ENCODE results near the gene CTSA. TPM values are rescaled to one million over a fixed set of nuclear protein-coding genes. Genes with fewer than 3 reads are reported as not detected.

Gene CTSA
- total and polyA plus RNA-seq, 9 of the 15 experiments (the other 6 are each of a cell fraction or from before 2014, with no cell fraction given): 8.8 to 61.7 (median 28.3) TPM

DNA sequence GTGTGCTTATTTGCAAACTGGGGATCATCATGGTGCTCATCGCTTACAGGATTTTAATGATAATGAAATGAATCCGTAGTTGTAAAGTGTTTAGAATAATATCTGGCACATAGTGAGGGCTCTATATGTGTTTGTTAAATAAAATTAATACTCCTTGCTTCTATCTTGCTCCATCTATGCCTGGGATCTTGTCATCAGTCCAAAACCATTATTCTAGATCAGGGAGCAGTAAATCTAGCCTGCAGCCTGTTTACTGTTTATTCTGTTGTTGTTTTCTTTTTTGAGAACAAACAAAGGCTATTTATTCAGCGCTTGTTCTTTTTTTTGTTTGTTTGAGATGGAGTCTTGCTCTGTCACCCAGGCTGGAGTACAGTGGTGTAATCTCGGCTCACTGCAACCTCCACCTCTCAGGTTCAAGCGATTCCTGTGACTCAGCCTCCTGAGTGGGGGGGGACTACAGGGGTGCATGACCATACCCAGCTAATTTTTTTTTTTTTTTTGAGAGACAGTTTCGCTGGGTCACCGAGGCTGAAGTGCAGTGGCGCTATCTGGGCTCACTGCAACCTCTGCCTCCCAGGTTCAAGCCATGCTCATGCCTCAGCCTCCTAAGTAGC, 42.1 kb upstream of the CTSA start (continued):
- no peak for TF ChIP-seq ESRRB (CRISPR knock-in tag; IDR thresholded peaks at IDR 0.05; ENCODE audit: borderline replicate concordance)
- TF ChIP-seq, protein P1, sequence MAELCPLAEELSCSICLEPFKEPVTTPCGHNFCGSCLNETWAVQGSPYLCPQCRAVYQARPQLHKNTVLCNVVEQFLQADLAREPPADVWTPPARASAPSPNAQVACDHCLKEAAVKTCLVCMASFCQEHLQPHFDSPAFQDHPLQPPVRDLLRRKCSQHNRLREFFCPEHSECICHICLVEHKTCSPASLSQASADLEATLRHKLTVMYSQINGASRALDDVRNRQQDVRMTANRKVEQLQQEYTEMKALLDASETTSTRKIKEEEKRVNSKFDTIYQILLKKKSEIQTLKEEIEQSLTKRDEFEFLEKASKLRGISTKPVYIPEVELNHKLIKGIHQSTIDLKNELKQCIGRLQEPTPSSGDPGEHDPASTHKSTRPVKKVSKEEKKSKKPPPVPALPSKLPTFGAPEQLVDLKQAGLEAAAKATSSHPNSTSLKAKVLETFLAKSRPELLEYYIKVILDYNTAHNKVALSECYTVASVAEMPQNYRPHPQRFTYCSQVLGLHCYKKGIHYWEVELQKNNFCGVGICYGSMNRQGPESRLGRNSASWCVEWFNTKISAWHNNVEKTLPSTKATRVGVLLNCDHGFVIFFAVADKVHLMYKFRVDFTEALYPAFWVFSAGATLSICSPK (IDR thresholded peaks at IDR 0.05; ENCODE audit: borderline replicate concordance): no peak
- TF ChIP-seq ATF4 (CRISPR knock-in tag; IDR thresholded peaks at IDR 0.05): no peak
- no peak for TF ChIP-seq TAF7 (tag; IDR thresholded peaks at IDR 0.05)
- no peak for TF ChIP-seq HNRNPUL1 (IDR thresholded peaks at IDR 0.05; ENCODE audit: low read length)
- peak; percentile 35; the same call in 1 of the 2 replicates for TF ChIP-seq ZBTB33 (CRISPR knock-in tag; IDR thresholded peaks at IDR 0.05)

Measured in K562 (cell line).